GM12891 (cell line): ENCODE measurements around the gene RBMS3.

ENCODE experiments used
- POLR2A ChIP-seq: IDR thresholded peaks from 2 replicates; pipeline ENCODE4 v1.6.1; 2011; ENCODE audit warnings: low read depth, low read length, control low read depth
- POLR2AphosphoS5 ChIP-seq: IDR thresholded peaks from 2 replicates; pipeline ENCODE4 v1.6.1; 2011; ENCODE audit warnings: low read depth, low read length, control low read depth

GRCh38 chr3:29382845-29383244, 102.0 kb downstream of the RBMS3 start:
- TF ChIP-seq POLR2A (no peak), POLR2AphosphoS5 (no peak)
